Measurements from ENCODE around the gene ZNF592.

Gene ZNF592

DNA sequence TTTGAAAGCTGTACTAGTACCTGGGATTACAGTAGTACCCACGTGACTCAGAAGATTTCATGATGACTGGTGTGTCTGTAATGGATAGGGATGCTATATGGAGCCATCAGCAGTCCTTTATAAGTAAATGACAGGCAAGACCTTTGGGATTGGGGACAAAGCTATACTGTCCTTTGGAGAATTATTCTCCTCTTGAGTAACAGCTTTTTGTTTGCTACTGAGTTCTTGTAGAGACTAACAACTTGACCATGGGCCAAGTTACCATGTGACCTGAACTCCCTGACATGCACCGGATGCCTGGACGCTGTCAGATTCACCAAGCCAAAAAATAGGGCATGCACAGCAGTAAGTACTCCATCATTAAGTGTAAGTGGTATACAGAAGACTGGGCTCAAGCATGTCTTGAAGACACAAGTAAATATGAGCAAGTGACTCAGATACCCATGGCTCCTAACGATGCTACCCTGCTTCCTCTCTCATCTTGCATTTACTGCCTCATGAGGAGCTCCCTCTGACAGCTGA is 45.4 kb upstream of the ZNF592 start:
- TF ChIP-seq RARB (CRISPR knock-in tag; IDR thresholded peaks at IDR 0.05) (no peak), GLIS3 (CRISPR knock-in tag; IDR thresholded peaks at IDR 0.05) (no peak), ZFP3 (CRISPR knock-in tag; IDR thresholded peaks at IDR 0.05) (no peak), ZNF8 (CRISPR knock-in tag; IDR thresholded peaks at IDR 0.05) (no peak)
- TF ChIP-seq, protein P1, sequence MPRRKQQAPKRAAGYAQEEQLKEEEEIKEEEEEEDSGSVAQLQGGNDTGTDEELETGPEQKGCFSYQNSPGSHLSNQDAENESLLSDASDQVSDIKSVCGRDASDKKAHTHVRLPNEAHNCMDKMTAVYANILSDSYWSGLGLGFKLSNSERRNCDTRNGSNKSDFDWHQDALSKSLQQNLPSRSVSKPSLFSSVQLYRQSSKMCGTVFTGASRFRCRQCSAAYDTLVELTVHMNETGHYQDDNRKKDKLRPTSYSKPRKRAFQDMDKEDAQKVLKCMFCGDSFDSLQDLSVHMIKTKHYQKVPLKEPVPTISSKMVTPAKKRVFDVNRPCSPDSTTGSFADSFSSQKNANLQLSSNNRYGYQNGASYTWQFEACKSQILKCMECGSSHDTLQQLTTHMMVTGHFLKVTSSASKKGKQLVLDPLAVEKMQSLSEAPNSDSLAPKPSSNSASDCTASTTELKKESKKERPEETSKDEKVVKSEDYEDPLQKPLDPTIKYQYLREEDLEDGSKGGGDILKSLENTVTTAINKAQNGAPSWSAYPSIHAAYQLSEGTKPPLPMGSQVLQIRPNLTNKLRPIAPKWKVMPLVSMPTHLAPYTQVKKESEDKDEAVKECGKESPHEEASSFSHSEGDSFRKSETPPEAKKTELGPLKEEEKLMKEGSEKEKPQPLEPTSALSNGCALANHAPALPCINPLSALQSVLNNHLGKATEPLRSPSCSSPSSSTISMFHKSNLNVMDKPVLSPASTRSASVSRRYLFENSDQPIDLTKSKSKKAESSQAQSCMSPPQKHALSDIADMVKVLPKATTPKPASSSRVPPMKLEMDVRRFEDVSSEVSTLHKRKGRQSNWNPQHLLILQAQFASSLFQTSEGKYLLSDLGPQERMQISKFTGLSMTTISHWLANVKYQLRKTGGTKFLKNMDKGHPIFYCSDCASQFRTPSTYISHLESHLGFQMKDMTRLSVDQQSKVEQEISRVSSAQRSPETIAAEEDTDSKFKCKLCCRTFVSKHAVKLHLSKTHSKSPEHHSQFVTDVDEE (CRISPR knock-in tag; IDR thresholded peaks at IDR 0.05): no peak
- peak; percentile 47 for ATAC-seq

DNA sequence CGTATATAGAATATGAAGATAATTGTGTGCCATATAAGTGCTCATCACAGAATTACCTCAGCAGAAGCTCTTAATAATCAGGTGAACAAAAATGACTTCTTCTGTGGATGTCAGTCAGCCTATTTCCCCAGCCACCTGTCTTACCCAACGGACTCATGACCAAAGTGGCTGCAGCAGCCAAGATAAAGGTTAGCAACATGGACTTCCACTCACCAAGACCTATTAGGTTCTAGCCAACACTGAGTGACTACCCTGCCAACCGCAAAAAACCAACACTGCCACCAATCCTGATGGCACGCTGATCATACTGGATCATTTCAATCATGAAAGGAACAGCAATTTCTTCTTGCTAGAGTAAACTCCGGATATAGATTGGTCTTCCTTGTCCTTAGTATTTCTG is 44.6 kb upstream of the ZNF592 start:
- TF ChIP-seq ZC3H10 (CRISPR knock-in tag; IDR thresholded peaks at IDR 0.05) (no peak), OSR1 (CRISPR knock-in tag; IDR thresholded peaks at IDR 0.05) (no peak), SNAI2 (CRISPR knock-in tag; IDR thresholded peaks at IDR 0.05) (no peak), GLIS3 (CRISPR knock-in tag; IDR thresholded peaks at IDR 0.05) (no peak)
- no peak for ATAC-seq

DNA sequence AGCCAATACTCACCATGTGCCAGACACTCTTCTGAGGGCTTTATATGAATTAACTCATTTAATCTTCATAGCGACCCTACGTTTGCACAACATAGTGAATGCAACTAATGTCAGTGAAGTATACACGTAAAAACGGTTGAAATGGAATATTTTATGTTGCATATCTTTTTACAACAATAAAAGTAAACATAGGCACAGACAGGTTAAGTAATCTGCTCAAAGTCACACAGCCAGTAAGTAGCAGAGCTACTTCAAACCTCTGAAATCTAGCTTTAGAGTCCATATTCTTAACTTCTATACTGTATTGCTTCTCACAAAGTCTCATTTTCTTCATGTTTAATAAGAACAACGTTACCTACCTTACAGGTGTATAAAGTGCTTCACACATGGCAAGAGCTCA is 34.0 kb upstream of the ZNF592 start:
- no peak for ATAC-seq
- TF ChIP-seq ZNF565 (CRISPR knock-in tag; conservative IDR thresholded peaks at IDR 0.05; ENCODE audit: low read depth): no peak
- no peak for TF ChIP-seq BACH2 (CRISPR knock-in tag; IDR thresholded peaks at IDR 0.05; ENCODE audit: borderline replicate concordance)
- TF ChIP-seq ARNTL (CRISPR knock-in tag; IDR thresholded peaks at IDR 0.05; ENCODE audit: borderline replicate concordance, low read depth): no peak
- TF ChIP-seq, protein P2, sequence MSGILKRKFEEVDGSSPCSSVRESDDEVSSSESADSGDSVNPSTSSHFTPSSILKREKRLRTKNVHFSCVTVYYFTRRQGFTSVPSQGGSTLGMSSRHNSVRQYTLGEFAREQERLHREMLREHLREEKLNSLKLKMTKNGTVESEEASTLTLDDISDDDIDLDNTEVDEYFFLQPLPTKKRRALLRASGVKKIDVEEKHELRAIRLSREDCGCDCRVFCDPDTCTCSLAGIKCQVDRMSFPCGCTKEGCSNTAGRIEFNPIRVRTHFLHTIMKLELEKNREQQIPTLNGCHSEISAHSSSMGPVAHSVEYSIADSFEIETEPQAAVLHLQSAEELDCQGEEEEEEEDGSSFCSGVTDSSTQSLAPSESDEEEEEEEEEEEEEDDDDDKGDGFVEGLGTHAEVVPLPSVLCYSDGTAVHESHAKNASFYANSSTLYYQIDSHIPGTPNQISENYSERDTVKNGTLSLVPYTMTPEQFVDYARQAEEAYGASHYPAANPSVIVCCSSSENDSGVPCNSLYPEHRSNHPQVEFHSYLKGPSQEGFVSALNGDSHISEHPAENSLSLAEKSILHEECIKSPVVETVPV (CRISPR knock-in tag; IDR thresholded peaks at IDR 0.05): no peak
- TF ChIP-seq, protein P3, sequence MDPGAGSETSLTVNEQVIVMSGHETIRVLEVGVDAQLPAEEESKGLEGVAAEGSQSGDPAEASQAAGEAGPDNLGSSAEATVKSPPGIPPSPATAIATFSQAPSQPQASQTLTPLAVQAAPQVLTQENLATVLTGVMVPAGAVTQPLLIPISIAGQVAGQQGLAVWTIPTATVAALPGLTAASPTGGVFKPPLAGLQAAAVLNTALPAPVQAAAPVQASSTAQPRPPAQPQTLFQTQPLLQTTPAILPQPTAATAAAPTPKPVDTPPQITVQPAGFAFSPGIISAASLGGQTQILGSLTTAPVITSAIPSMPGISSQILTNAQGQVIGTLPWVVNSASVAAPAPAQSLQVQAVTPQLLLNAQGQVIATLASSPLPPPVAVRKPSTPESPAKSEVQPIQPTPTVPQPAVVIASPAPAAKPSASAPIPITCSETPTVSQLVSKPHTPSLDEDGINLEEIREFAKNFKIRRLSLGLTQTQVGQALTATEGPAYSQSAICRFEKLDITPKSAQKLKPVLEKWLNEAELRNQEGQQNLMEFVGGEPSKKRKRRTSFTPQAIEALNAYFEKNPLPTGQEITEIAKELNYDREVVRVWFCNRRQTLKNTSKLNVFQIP (CRISPR knock-in tag; IDR thresholded peaks at IDR 0.05; ENCODE audit: borderline replicate concordance, low read depth): no peak
- TF ChIP-seq ESRRG (CRISPR knock-in tag; IDR thresholded peaks at IDR 0.05): no peak
- TF ChIP-seq PPARA (CRISPR knock-in tag; IDR thresholded peaks at IDR 0.05; ENCODE audit: borderline replicate concordance): no peak
- no peak for TF ChIP-seq ZNF8 (CRISPR knock-in tag; IDR thresholded peaks at IDR 0.05)
- TF ChIP-seq ZFP3 (CRISPR knock-in tag; IDR thresholded peaks at IDR 0.05): no peak
- no peak for TF ChIP-seq ISL1 (CRISPR knock-in tag; IDR thresholded peaks at IDR 0.05)
- no peak for TF ChIP-seq ZFP30 (CRISPR knock-in tag; IDR thresholded peaks at IDR 0.05)
- TF ChIP-seq, protein P1 (CRISPR knock-in tag; IDR thresholded peaks at IDR 0.05): no peak
- TF ChIP-seq OSR1 (CRISPR knock-in tag; IDR thresholded peaks at IDR 0.05): no peak
- TF ChIP-seq CSDC2 (CRISPR knock-in tag; IDR thresholded peaks at IDR 0.05): no peak
- TF ChIP-seq SNAI2 (CRISPR knock-in tag; IDR thresholded peaks at IDR 0.05): no peak
- TF ChIP-seq GLIS3 (CRISPR knock-in tag; IDR thresholded peaks at IDR 0.05): no peak
- TF ChIP-seq, protein P4, sequence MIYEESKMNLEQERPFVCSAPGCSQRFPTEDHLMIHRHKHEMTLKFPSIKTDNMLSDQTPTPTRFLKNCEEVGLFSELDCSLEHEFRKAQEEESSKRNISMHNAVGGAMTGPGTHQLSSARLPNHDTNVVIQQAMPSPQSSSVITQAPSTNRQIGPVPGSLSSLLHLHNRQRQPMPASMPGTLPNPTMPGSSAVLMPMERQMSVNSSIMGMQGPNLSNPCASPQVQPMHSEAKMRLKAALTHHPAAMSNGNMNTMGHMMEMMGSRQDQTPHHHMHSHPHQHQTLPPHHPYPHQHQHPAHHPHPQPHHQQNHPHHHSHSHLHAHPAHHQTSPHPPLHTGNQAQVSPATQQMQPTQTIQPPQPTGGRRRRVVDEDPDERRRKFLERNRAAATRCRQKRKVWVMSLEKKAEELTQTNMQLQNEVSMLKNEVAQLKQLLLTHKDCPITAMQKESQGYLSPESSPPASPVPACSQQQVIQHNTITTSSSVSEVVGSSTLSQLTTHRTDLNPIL (CRISPR knock-in tag; IDR thresholded peaks at IDR 0.05; ENCODE audit: low read depth): no peak
- no peak for TF ChIP-seq RARB (CRISPR knock-in tag; IDR thresholded peaks at IDR 0.05)
- no peak for TF ChIP-seq TCF4 (CRISPR knock-in tag; IDR thresholded peaks at IDR 0.05; ENCODE audit: borderline replicate concordance)
- TF ChIP-seq TOX (CRISPR knock-in tag; IDR thresholded peaks at IDR 0.05; ENCODE audit: borderline replicate concordance): no peak
